H9 (cell line): ENCODE results near the gene HMX1. TPM values are rescaled to one million over a fixed set of nuclear protein-coding genes. Genes with fewer than 3 reads are reported as not detected.

Experiments
- DNase-seq: peaks from one replicate; pipeline ENCODE4 v3.0.0-alpha.2; 2017
- H2AFZ ChIP-seq: one replicate; pipeline ENCODE4 v1.6.1; 2013; ENCODE audit warnings: mild to moderate bottlenecking, low read length, control low read depth, moderate library complexity
- H2AK5ac ChIP-seq: 2 replicates; pipeline ENCODE4 v1.6.1; 2013; ENCODE audit warnings: low read length, control low read depth, mixed read lengths; ENCODE audit not compliant: insufficient read length
- H2BK120ac ChIP-seq: one replicate; pipeline ENCODE4 v1.6.1; 2013; ENCODE audit warnings: low read depth, mild to moderate bottlenecking, low read length, control low read depth, inconsistent platforms; ENCODE audit not compliant: poor library complexity, severe bottlenecking
- H2BK12ac ChIP-seq: 2 replicates; pipeline ENCODE4 v1.6.1; 2013; ENCODE audit warnings: low read length, control low read depth, mixed read lengths, low read depth; ENCODE audit not compliant: insufficient read length
- H2BK15ac ChIP-seq: 2 replicates; pipeline ENCODE4 v1.6.1; 2013; ENCODE audit warnings: low read depth, low read length, control low read depth
- H2BK20ac ChIP-seq: one replicate; pipeline ENCODE4 v1.6.1; 2013; ENCODE audit warnings: low read depth, mild to moderate bottlenecking, low read length, control low read depth, inconsistent platforms; ENCODE audit not compliant: poor library complexity, severe bottlenecking
- H2BK5ac ChIP-seq: 2 replicates; pipeline ENCODE4 v1.6.1; 2013; ENCODE audit warnings: low read length, control low read depth, mixed read lengths; ENCODE audit not compliant: insufficient read length
- H3K14ac ChIP-seq: 2 replicates; pipeline ENCODE4 v1.6.1; 2013; ENCODE audit warnings: low read length, control low read depth; ENCODE audit not compliant: insufficient read depth
- H3K18ac ChIP-seq: 2 replicates; pipeline ENCODE4 v1.6.1; 2013; ENCODE audit warnings: low read depth, mild to moderate bottlenecking, mixed read lengths, low read length, control low read depth; ENCODE audit not compliant: insufficient read length
- H3K23ac ChIP-seq: 2 replicates; pipeline ENCODE4 v1.6.1; 2013; ENCODE audit warnings: low read length, control low read depth, mixed read lengths, low read depth; ENCODE audit not compliant: insufficient read length
- H3K23me2 ChIP-seq: 2 replicates; pipeline ENCODE4 v1.6.1; 2013; ENCODE audit warnings: low read depth, mild to moderate bottlenecking, mixed read lengths, low read length, control low read depth; ENCODE audit not compliant: insufficient read length, poor library complexity, severe bottlenecking
- H3K27ac ChIP-seq: 2 replicates; pipeline ENCODE4 v1.5.1; 2013; ENCODE audit warnings: low read length, control low read depth, mixed read lengths, low read depth; ENCODE audit not compliant: insufficient read length
- H3K27me3 ChIP-seq: 2 replicates; pipeline ENCODE4 v1.6.1; 2013; ENCODE audit warnings: low read length, control low read depth, inconsistent platforms; ENCODE audit not compliant: insufficient read depth
- H3K4ac ChIP-seq: 2 replicates; pipeline ENCODE4 v1.6.1; 2013; ENCODE audit warnings: low read depth, mild to moderate bottlenecking, control low read depth, inconsistent platforms, low read length, moderate library complexity
- H3K4me1 ChIP-seq: 2 replicates; pipeline ENCODE4 v1.6.1; 2013; ENCODE audit warnings: low read length, control low read depth, inconsistent platforms; ENCODE audit not compliant: insufficient read depth
- H3K4me2 ChIP-seq: 2 replicates; pipeline ENCODE4 v1.6.1; 2013; ENCODE audit warnings: low read length, control low read depth, mixed read lengths; ENCODE audit not compliant: insufficient read length, insufficient read depth
- H3K56ac ChIP-seq: 2 replicates; pipeline ENCODE4 v1.6.1; 2013; ENCODE audit warnings: low read depth, mild to moderate bottlenecking, mixed read lengths, low read length, control low read depth; ENCODE audit not compliant: insufficient read length
- H3K79me1 ChIP-seq: 2 replicates; pipeline ENCODE4 v1.6.1; 2013; ENCODE audit warnings: low read depth, mild to moderate bottlenecking, moderate library complexity, low read length, control low read depth, inconsistent platforms; ENCODE audit not compliant: insufficient read depth, poor library complexity, severe bottlenecking
- H3K79me2 ChIP-seq: 2 replicates; pipeline ENCODE4 v1.6.1; 2013; ENCODE audit warnings: low read length, control low read depth, inconsistent platforms; ENCODE audit not compliant: insufficient read depth
- H3K9ac ChIP-seq: 2 replicates; pipeline ENCODE4 v1.6.1; 2013; ENCODE audit warnings: low read length, control low read depth, mixed read lengths; ENCODE audit not compliant: insufficient read length; ENCODE audit errors: extremely low read depth
- H3K9me3 ChIP-seq: one replicate; pipeline ENCODE4 v1.6.1; 2013; ENCODE audit warnings: low read depth, low read length, inconsistent platforms; ENCODE audit not compliant: control insufficient read depth
- H3T11ph ChIP-seq: one replicate; pipeline ENCODE4 v1.6.1; 2013; ENCODE audit warnings: mild to moderate bottlenecking, low read length, control low read depth, inconsistent platforms
- H4K20me1 ChIP-seq: one replicate; pipeline ENCODE4 v1.6.1; 2013; ENCODE audit not compliant: control insufficient read depth, insufficient read length, insufficient read depth
- H4K5ac ChIP-seq: 2 replicates; pipeline ENCODE4 v1.6.1; 2013; ENCODE audit warnings: low read depth, mild to moderate bottlenecking, mixed read lengths, low read length, control low read depth; ENCODE audit not compliant: insufficient read length
- H4K8ac ChIP-seq: replicated peaks from 2 replicates; pipeline ENCODE4 v1.6.1; 2013; ENCODE audit warnings: low read length, control low read depth, mixed read lengths, low read depth; ENCODE audit not compliant: insufficient read length
- H4K91ac ChIP-seq: 2 replicates; pipeline ENCODE4 v1.6.1; 2013; ENCODE audit warnings: low read depth, mild to moderate bottlenecking, moderate library complexity, mixed read lengths, low read length, control low read depth; ENCODE audit not compliant: insufficient read length
- H3K27ac Mint-ChIP-seq, 3 experiments: 2 replicates in 2 of 3; 3 replicates in 1 of 3; pipeline ENCODE4 v1.8.0; 2020 to 2021; ENCODE audit warnings: mixed read lengths in 3 of 3, mild to moderate bottlenecking in 1 of 3, moderate library complexity in 1 of 3
- H3K27me3 Mint-ChIP-seq: 2 replicates; pipeline ENCODE4 v1.8.0; 2021; ENCODE audit warnings: low read depth, mild to moderate bottlenecking, moderate library complexity, mixed read lengths
- H3K36me3 Mint-ChIP-seq, 3 experiments: 2 replicates in 2 of 3; 3 replicates in 1 of 3; pipeline ENCODE4 v1.8.0; 2020 to 2021; ENCODE audit warnings: low read depth in 3 of 3, mixed read lengths in 3 of 3; ENCODE audit not compliant: insufficient read depth in 1 of 3
- H3K4me1 Mint-ChIP-seq, 2 experiments: 2 replicates each; pipeline ENCODE4 v1.8.0; 2020; ENCODE audit warnings: mixed read lengths in 2 of 2
- H3K4me3 Mint-ChIP-seq, 2 experiments: 2 replicates in 1 of 2; 3 replicates in 1 of 2; pipeline ENCODE4 v1.8.0; 2020 to 2021; ENCODE audit warnings: mild to moderate bottlenecking in 2 of 2, mixed read lengths in 2 of 2, moderate library complexity in 1 of 2
- H3K9me3 Mint-ChIP-seq, 2 experiments: 2 replicates in 1 of 2; 3 replicates in 1 of 2; pipeline ENCODE4 v1.8.0; 2020; ENCODE audit warnings: mild to moderate bottlenecking in 2 of 2, mixed read lengths in 2 of 2, moderate library complexity in 1 of 2
- WGBS: extraction: QIAGEN DNeasy Blood & Tissue Kit; methylation state at CpG from one replicate; pipeline ENCODE4 v1.1.7; 2013; ENCODE audit warnings: missing lambda C conversion rate, low lambda C conversion rate, mixed read lengths; ENCODE audit not compliant: insufficient read length; ENCODE audit errors: extremely low coverage; 5-methylcytosine and 5-hydroxymethylcytosine counted together
- total RNA-seq: library from RNA; stranded (reverse); gene quantifications from 2 replicates; pipeline ENCODE4 v1.2.1, GENCODE V29; 2021
- TF ChIP-seq, protein P1 (sequence below): fragments of 200-600 bp; sonication (generic); conservative IDR thresholded peaks from 3 replicates; pipeline ENCODE4 v1.8.0; 2021; ENCODE audit warnings: antibody characterized with exemption, mild to moderate bottlenecking

The HMX1 gene
- total RNA-seq, 1 experiment from 2014 or later: 0.26 TPM

DNA sequence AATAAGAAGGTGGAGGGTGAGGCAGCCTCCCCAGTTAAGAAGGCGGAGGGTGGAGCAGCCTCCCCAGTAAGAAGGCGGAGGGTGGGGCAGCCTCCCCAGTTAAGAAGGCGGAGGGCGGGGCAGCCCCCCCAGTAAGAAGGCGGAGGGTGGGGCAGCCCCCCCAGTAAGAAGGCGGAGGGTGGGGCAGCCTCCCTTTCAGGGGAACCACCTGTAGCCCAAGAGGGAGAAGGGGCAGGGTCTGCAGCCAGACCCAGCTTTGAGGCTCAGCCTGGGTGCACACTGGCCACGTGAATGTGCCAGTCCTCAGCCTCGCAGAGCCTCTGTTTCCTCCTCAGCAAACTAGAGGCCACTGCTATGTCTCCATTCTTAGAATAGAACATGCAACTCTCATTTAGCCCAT lies 52.6 kb downstream of the HMX1 start:
- H4K8ac ChIP-seq: no peak overlapping the region
- H3K27ac ChIP-seq: no peak overlapping the region
- Mint-ChIP-seq H3K4me3 (no peak overlapping the region), H3K36me3 (no peaks in the 10 kb centered on the region), H3K27me3 (peaks cover 26% of the 10 kb centered on the region), H3K27ac (no peak overlapping the region), H3K4me1 (peaks cover 0 to 3% of the 10 kb centered on the region in 2 experiments; a peak in 1 of 4 replicates), H3K9me3 (no peaks in the 10 kb centered on the region)
- H3K56ac ChIP-seq: no peak overlapping the region
- no peak overlapping the region for H3K4ac ChIP-seq
- no peak overlapping the region for H2BK20ac ChIP-seq
- DNase-seq: no peak
- H2BK15ac ChIP-seq: no peak overlapping the region
- no peak overlapping the region for H2BK5ac ChIP-seq
- no peak overlapping the region for H4K5ac ChIP-seq
- WGBS: no CpG with 5 or more reads among the region's 8 CpGs
- no peaks in the 10 kb centered on the region for H3K9me3 ChIP-seq
- no peaks in the 10 kb centered on the region for H3K79me2 ChIP-seq
- no peaks in the 10 kb centered on the region for H3K23me2 ChIP-seq
- H4K91ac ChIP-seq: no peak overlapping the region
- no peaks in the 10 kb centered on the region for H4K20me1 ChIP-seq
- no peak overlapping the region for H3K18ac ChIP-seq
- no peak overlapping the region for H2AK5ac ChIP-seq
- H3K4me1 ChIP-seq: no peaks in the 10 kb centered on the region
- H2AFZ ChIP-seq: no peak overlapping the region
- H3K9ac ChIP-seq: no peak overlapping the region
- no peak overlapping the region for H3K4me2 ChIP-seq
- no peaks in the 10 kb centered on the region for H3K27me3 ChIP-seq
- TF ChIP-seq, protein P1, sequence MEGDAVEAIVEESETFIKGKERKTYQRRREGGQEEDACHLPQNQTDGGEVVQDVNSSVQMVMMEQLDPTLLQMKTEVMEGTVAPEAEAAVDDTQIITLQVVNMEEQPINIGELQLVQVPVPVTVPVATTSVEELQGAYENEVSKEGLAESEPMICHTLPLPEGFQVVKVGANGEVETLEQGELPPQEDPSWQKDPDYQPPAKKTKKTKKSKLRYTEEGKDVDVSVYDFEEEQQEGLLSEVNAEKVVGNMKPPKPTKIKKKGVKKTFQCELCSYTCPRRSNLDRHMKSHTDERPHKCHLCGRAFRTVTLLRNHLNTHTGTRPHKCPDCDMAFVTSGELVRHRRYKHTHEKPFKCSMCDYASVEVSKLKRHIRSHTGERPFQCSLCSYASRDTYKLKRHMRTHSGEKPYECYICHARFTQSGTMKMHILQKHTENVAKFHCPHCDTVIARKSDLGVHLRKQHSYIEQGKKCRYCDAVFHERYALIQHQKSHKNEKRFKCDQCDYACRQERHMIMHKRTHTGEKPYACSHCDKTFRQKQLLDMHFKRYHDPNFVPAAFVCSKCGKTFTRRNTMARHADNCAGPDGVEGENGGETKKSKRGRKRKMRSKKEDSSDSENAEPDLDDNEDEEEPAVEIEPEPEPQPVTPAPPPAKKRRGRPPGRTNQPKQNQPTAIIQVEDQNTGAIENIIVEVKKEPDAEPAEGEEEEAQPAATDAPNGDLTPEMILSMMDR: no peak
- no peak overlapping the region for H2BK12ac ChIP-seq
- no peak overlapping the region for H3K14ac ChIP-seq
- H3T11ph ChIP-seq: no peak overlapping the region
- H3K79me1 ChIP-seq: no peaks in the 10 kb centered on the region
- no peak overlapping the region for H3K23ac ChIP-seq
- no peak overlapping the region for H2BK120ac ChIP-seq
